HG03469 (cell line): ENCODE measurements around the gene RNASE11.

ENCODE experiments used
- ATAC-seq: cut with Tn5 transposase; IDR thresholded peaks from one replicate; pipeline ENCODE4 v1.9.1; 2021; ENCODE audit warnings: mild to moderate bottlenecking, moderate library complexity, moderate number of reproducible peaks; ENCODE audit not compliant: unreplicated experiment

Gene RNASE11

DNA sequence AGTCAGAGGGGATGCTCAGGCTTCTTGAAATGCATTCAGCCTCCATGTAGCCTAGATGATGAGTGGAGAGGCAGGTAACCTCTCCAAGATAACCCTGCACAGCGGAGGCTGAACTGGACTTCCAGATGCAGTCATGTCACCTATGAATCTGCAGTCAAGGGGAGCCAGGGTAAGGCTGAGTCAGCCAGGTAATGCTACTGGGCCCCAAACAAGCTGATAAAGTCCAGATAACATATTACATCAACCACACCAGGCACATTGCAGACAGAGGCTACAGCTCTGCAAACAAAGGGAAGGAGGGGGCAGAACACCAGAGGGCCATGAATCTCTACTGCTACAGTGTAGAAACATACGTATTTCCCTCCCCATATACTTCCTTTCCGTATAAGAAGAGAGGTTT lies 40.9 kb downstream of the RNASE11 start:
- no peak for ATAC-seq

GRCh38 chr14:20539906-20540305 lies 47.9 kb downstream of the RNASE11 start:
- no peak for ATAC-seq
